GM19328 (cell line): Measurements from ENCODE around the gene TENT5C.
A peak's percentile ranks its signal among the peaks of the same experiment; 100 is the strongest.
"Not testable (repeated sequence)": the region's sequence is repeated elsewhere in the genome, so short reads cannot be mapped to it uniquely, and the experiment has no call there.

Experiments used
- ATAC-seq: cut with Tn5 transposase; IDR thresholded peaks from one replicate; pipeline ENCODE4 v1.9.1; 2021; ENCODE audit warnings: mild to moderate bottlenecking, moderate library complexity; ENCODE audit not compliant: unreplicated experiment

TENT5C gene

GRCh38 chr1:117605774-117606648, at the start of gene TENT5C:
TENT5C (plus strand) TSS chr1:117606048; CDS start chr1:117622869, 16,821 bp downstream.
- peak; percentile 90 for ATAC-seq

GRCh38 chr1:117556341-117556740, 49.5 kb upstream of the TENT5C start:
- ATAC-seq = no peak

GRCh38 chr1:117556976-117557375, 48.9 kb upstream of the TENT5C start:
- no peak for ATAC-seq

GRCh38 chr1:117558451-117558850, 47.4 kb upstream of the TENT5C start:
- ATAC-seq = not testable (repeated sequence)

GRCh38 chr1:117559139-117559538, 46.7 kb upstream of the TENT5C start:
- no peak for ATAC-seq

GRCh38 chr1:117559985-117560384, 45.9 kb upstream of the TENT5C start:
- ATAC-seq = no peak

- ATAC-seq = no peak
These were observed 44.8 kb upstream of the TENT5C start for GRCh38 chr1:117561071-117561470.

- ATAC-seq = no peak
These were observed 44.3 kb upstream of the TENT5C start for GRCh38 chr1:117561551-117561950.

GRCh38 chr1:117562581-117563491, 43.0 kb upstream of the TENT5C start:
- ATAC-seq = no peak

GRCh38 chr1:117563492-117563875, 42.4 kb upstream of the TENT5C start:
- ATAC-seq = no peak

- no peak for ATAC-seq
These were observed 41.4 kb upstream of the TENT5C start for GRCh38 chr1:117564227-117565075.

GRCh38 chr1:117565076-117565556, 40.7 kb upstream of the TENT5C start:
- ATAC-seq = no peak

GRCh38 chr1:117565745-117566455, 39.9 kb upstream of the TENT5C start:
- no peak for ATAC-seq

- ATAC-seq = no peak
These were observed 39.3 kb upstream of the TENT5C start for GRCh38 chr1:117566556-117566955.

GRCh38 chr1:117567435-117567834, 38.4 kb upstream of the TENT5C start:
- ATAC-seq = no peak

GRCh38 chr1:117567976-117568375, 37.9 kb upstream of the TENT5C start:
- ATAC-seq = no peak

- ATAC-seq = no peak
These were observed 36.8 kb upstream of the TENT5C start for GRCh38 chr1:117568999-117569398.

- no peak for ATAC-seq
These were observed 36.0 kb upstream of the TENT5C start for GRCh38 chr1:117569856-117570255.

- no peak for ATAC-seq
These were observed 34.8 kb upstream of the TENT5C start for GRCh38 chr1:117570988-117571409.

GRCh38 chr1:117571496-117571895, 34.4 kb upstream of the TENT5C start:
- no peak for ATAC-seq
